LNCAP (cell line): ENCODE results near the gene TENT4B.

Experiments used
- TF ChIP-seq, protein P1 (sequence below): fragments of 450-650 bp; IDR thresholded peaks from 2 replicates; pipeline ENCODE4 v1.5.1; 2017; ENCODE audit warnings: mild to moderate bottlenecking

Gene TENT4B

DNA sequence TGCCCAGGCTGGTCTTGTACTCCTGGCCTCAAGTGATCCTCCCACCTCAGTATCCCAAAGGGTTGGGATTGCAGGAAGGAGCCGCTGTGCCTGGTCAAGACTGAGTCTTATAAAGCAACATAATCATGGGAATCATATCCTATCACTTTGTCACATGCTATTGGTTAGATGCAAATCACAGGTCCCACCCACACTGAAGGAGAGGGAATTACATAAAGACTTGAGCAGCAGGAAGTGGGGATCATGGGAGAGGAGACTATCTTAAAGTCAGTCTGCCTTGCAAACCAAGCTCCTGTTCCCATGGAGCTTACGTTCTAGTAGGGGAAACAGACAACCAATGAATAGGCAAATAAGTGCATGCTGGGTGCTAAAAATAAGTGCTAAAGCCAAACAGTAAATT is 28.3 kb upstream of the TENT4B start:
- TF ChIP-seq, protein P1, sequence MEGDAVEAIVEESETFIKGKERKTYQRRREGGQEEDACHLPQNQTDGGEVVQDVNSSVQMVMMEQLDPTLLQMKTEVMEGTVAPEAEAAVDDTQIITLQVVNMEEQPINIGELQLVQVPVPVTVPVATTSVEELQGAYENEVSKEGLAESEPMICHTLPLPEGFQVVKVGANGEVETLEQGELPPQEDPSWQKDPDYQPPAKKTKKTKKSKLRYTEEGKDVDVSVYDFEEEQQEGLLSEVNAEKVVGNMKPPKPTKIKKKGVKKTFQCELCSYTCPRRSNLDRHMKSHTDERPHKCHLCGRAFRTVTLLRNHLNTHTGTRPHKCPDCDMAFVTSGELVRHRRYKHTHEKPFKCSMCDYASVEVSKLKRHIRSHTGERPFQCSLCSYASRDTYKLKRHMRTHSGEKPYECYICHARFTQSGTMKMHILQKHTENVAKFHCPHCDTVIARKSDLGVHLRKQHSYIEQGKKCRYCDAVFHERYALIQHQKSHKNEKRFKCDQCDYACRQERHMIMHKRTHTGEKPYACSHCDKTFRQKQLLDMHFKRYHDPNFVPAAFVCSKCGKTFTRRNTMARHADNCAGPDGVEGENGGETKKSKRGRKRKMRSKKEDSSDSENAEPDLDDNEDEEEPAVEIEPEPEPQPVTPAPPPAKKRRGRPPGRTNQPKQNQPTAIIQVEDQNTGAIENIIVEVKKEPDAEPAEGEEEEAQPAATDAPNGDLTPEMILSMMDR = no peak

DNA sequence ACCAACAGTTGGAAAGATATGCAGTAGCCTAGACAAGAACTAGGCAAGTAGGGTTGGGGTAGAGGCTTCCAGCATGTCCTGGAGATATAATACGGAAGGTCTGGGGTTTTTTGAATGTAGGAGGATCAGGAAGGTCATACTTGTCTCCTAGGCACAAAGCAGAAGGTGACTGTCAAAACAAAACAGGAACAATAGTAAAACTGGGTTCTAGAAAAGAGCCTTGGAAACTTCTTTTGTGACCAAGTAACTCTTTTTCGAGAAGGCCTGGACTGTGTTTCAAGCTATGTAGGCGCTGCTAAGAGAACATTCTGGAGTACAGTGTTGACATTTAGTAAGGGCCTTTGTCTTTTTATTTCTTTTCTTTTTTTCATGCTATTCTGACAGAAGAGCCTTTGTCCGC is 26.9 kb upstream of the TENT4B start:
- TF ChIP-seq, protein P1 = no peak

DNA sequence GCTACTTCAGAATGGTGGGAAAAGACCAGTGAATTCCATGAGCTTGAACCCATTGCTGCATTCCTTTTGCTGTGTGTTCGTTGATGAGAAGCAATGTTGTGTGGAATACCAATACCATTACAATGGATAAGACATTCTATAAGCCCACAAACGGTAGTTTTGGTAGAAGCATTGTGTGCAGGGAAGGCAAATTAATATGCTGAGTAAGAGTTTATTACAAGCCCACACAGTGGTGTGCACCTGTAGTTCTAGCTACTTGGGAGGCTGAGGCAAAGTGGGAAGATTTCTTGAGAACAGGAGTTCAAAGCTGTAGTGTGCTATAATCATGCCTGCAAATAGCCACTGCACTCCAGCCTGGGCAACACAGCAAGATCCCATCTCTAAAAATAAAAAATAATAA is 19.9 kb upstream of the TENT4B start:
- TF ChIP-seq, protein P1 = no peak

DNA sequence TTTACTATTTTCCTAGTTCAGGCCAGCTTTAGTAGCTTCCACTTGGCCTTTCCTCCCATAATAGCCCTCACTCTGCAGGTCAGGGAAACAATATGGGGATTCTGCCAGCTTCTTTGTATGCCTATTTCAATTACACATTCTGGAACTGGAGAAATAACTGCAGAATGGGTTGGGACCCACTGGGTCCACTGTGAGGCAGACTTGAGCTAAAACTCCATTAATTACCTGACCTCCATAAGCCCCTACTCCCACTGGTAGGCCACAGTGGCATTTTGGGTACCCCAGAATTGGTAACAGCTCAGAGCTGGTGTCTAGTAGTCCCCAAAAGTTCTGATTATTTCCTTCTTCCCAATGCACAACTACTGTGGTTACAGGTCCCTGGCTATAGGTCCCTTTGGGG is 16.7 kb upstream of the TENT4B start:
- TF ChIP-seq, protein P1 = no peak

DNA sequence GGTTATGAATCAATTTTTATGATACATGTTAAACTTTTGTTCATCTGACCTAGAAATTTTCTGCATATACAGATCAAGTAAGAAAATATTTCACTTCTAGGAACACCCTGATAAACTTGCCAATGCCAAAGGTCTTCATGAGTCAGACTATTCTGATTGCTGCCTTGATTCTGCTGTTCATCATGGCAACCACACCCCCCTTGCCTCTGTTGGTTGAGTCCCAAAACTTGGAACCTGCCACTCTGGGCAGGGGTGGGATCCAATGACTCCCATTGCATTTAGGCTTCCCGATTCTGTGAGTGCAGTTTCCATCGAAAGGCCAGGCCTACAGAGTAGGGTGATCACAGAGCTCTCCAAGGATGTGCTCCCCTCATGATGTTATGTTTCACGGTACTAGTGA is 15.8 kb upstream of the TENT4B start:
- TF ChIP-seq, protein P1 = no peak

DNA sequence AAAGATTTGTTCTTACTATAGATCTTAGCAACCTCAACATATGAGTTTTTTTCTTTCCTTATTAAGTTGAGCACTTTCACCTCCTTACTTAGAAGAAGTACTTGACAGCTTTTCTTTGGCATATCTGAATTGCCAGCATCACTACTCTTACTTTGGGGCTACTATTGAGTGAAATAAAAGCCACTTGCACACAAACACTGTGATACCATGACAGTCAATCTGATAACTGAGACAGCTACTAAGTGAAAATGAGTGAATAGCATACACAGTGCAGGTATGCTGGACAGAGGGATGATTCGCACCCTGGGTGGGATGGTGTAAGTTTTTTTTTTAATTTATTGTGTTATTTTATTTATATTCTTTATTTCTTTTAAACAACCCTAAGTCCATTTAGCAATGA is 13.5 kb upstream of the TENT4B start:
- TF ChIP-seq, protein P1 = no peak

DNA sequence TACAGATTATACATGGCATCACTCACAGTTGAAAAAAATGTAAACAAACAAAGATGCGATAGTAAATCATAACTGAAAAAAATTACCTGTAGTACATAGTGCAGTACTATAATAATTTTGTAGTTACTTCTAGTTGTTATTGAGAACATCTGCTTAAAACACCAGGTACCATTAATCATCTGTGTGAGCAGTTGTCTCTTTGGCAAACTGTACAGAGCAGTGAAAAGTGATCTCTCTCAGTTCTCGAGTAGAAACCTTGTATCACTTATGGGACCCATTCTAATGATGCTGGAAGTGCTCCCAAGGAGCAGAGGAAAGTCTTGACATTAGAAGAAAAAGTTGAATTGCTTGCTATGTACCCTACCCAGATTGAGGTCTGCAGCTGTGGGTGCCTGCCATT is 8.9 kb upstream of the TENT4B start:
- TF ChIP-seq, protein P1 = no peak
